Panc1 (cell line): Measurements from ENCODE around the gene TBXA2R.

Experiments
- CTCF ChIP-seq: fragments of 450-650 bp; IDR thresholded peaks from 2 replicates; pipeline ENCODE4 v1.5.1; 2017; ENCODE audit warnings: mild to moderate bottlenecking
- POLR2AphosphoS5 ChIP-seq: IDR thresholded peaks from 2 replicates; pipeline ENCODE4 v1.6.1; 2012; ENCODE audit warnings: mild to moderate bottlenecking, low read depth, low read length, moderate library complexity
- REST ChIP-seq, 2 experiments: IDR thresholded peaks; 2 replicates each; pipeline ENCODE4 v1.6.1; 2011 to 2012; ENCODE audit warnings: low read depth in 2 of 2, control low read depth in 1 of 2, low read length in 1 of 2, mild to moderate bottlenecking in 1 of 2, moderate library complexity in 1 of 2; ENCODE audit not compliant: insufficient read depth in 1 of 2
- TCF7L2 ChIP-seq: IDR thresholded peaks from 2 replicates; pipeline ENCODE4 v1.6.1; 2011; ENCODE audit warnings: mild to moderate bottlenecking, low read depth, low read length, inconsistent platforms

- no peak for TF ChIP-seq POLR2AphosphoS5
- no peak for TF ChIP-seq CTCF
- no peak for TF ChIP-seq REST (IDR thresholded peaks at IDR 0.05; ENCODE audit: insufficient read depth in 1 of 2, low read depth in 2 of 2, low read length in 1 of 2)
- no peak for TF ChIP-seq TCF7L2
Measured at GRCh38 chr19:3648037-3648905, 41.6 kb upstream of the TBXA2R start.
